Measurements from ENCODE around the gene UHMK1.

DNA sequence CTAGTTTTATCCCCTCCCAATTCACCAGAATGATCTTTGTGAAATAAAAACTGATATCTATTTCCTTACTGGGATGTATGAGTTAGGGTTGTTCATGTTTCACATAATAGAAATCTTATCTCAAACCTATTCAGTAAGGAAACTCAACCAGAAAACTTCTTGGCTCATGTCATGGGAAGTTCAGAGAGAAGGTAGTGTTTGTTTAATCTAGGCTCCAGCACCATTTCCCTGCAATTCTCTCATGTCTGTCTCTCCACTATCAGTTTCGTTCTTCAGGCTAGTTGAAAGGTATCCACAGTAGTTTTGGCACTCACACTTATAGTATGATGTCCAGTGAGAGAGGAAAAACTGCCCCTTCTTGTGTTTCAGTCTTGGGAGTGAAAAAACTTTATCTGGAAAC lies 34.6 kb upstream of the UHMK1 start:
- TF ChIP-seq, protein P1, sequence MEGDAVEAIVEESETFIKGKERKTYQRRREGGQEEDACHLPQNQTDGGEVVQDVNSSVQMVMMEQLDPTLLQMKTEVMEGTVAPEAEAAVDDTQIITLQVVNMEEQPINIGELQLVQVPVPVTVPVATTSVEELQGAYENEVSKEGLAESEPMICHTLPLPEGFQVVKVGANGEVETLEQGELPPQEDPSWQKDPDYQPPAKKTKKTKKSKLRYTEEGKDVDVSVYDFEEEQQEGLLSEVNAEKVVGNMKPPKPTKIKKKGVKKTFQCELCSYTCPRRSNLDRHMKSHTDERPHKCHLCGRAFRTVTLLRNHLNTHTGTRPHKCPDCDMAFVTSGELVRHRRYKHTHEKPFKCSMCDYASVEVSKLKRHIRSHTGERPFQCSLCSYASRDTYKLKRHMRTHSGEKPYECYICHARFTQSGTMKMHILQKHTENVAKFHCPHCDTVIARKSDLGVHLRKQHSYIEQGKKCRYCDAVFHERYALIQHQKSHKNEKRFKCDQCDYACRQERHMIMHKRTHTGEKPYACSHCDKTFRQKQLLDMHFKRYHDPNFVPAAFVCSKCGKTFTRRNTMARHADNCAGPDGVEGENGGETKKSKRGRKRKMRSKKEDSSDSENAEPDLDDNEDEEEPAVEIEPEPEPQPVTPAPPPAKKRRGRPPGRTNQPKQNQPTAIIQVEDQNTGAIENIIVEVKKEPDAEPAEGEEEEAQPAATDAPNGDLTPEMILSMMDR (IDR thresholded peaks at IDR 0.05; ENCODE audit: insufficient read depth, low read length), result no peak
- no peak for TF ChIP-seq POLR2AphosphoS5 (IDR thresholded peaks at IDR 0.05; ENCODE audit: low read depth)
- TF ChIP-seq, protein P2, sequence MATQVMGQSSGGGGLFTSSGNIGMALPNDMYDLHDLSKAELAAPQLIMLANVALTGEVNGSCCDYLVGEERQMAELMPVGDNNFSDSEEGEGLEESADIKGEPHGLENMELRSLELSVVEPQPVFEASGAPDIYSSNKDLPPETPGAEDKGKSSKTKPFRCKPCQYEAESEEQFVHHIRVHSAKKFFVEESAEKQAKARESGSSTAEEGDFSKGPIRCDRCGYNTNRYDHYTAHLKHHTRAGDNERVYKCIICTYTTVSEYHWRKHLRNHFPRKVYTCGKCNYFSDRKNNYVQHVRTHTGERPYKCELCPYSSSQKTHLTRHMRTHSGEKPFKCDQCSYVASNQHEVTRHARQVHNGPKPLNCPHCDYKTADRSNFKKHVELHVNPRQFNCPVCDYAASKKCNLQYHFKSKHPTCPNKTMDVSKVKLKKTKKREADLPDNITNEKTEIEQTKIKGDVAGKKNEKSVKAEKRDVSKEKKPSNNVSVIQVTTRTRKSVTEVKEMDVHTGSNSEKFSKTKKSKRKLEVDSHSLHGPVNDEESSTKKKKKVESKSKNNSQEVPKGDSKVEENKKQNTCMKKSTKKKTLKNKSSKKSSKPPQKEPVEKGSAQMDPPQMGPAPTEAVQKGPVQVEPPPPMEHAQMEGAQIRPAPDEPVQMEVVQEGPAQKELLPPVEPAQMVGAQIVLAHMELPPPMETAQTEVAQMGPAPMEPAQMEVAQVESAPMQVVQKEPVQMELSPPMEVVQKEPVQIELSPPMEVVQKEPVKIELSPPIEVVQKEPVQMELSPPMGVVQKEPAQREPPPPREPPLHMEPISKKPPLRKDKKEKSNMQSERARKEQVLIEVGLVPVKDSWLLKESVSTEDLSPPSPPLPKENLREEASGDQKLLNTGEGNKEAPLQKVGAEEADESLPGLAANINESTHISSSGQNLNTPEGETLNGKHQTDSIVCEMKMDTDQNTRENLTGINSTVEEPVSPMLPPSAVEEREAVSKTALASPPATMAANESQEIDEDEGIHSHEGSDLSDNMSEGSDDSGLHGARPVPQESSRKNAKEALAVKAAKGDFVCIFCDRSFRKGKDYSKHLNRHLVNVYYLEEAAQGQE (IDR thresholded peaks at IDR 0.05; ENCODE audit: insufficient replicate concordance, low read depth), result no peak

Measured in HL-60 (cell line).